WTC11 (cell line): Measurements from ENCODE around the gene B4GALT3. TPM values are rescaled to one million over a fixed set of nuclear protein-coding genes. Genes with fewer than 3 reads are reported as not detected.

Experiments
- ATAC-seq: fragments of 200-7000 bp; cut with Tn5 transposase; 2 replicates; pipeline ENCODE4 v1.10.0; 2021; ENCODE audit warnings: mild to moderate bottlenecking, moderate library complexity
- CTCF ChIA-PET: fragments of 300-600 bp; sonication (Branson Sonifier 250); formaldehyde crosslinking; loops from one replicate; lab custom pipeline; 2021; ENCODE audit warnings: antibody characterized with exemption; lab: Charles Lee
- POLR2A ChIA-PET: fragments of 350-600 bp; sonication (Branson Sonifier 250); formaldehyde crosslinking; loops from one replicate; lab custom pipeline; 2021; ENCODE audit warnings: antibody characterized with exemption; lab: Charles Lee
- DNase-seq: peaks from one replicate; pipeline ENCODE4 v3.0.0; 2021; ENCODE audit warnings: low spot score
- H3K27ac Mint-ChIP-seq: 2 replicates; pipeline ENCODE4 v1.8.0; 2021; ENCODE audit warnings: mixed read lengths
- H3K27me3 Mint-ChIP-seq: 2 replicates; pipeline ENCODE4 v1.8.0; 2021; ENCODE audit warnings: low read depth, mild to moderate bottlenecking, moderate library complexity, mixed read lengths
- H3K36me3 Mint-ChIP-seq: 2 replicates; pipeline ENCODE4 v1.8.0; 2021; ENCODE audit warnings: mixed read lengths
- H3K4me1 Mint-ChIP-seq: 2 replicates; pipeline ENCODE4 v1.8.0; 2022; ENCODE audit warnings: mixed read lengths
- H3K4me3 Mint-ChIP-seq: 2 replicates; pipeline ENCODE4 v1.8.0; 2021; ENCODE audit warnings: mild to moderate bottlenecking, moderate library complexity, mixed read lengths
- H3K9me3 Mint-ChIP-seq: 2 replicates; pipeline ENCODE4 v1.8.0; 2021; ENCODE audit warnings: mixed read lengths
- CBFB ChIP-seq: sonication (generic); formaldehyde crosslinking; IDR thresholded peaks from 2 replicates; pipeline ENCODE4 v1.8.1; 2022; ENCODE audit warnings: mild to moderate bottlenecking, low read depth, missing genetic modification reagents
- CREM ChIP-seq: sonication (generic); formaldehyde crosslinking; IDR thresholded peaks from 2 replicates; pipeline ENCODE4 v1.8.1; 2022; ENCODE audit warnings: mild to moderate bottlenecking, missing genetic modification reagents, moderate library complexity
- E2F5 ChIP-seq: sonication (generic); formaldehyde crosslinking; IDR thresholded peaks from 2 replicates; pipeline ENCODE4 v1.8.1; 2022; ENCODE audit warnings: mild to moderate bottlenecking, moderate library complexity, missing genetic modification reagents
- ESRRA ChIP-seq: sonication (generic); formaldehyde crosslinking; IDR thresholded peaks from 2 replicates; pipeline ENCODE4 v1.8.1; 2022; ENCODE audit warnings: mild to moderate bottlenecking, missing genetic modification reagents, borderline replicate concordance
- ETV6 ChIP-seq: sonication (generic); formaldehyde crosslinking; IDR thresholded peaks from 2 replicates; pipeline ENCODE4 v1.8.1; 2022; ENCODE audit warnings: mild to moderate bottlenecking, missing genetic modification reagents
- HMGA2 ChIP-seq: fragments of 250-450 bp; sonication (Bioruptor Pico); IDR thresholded peaks from 2 replicates; pipeline ENCODE4 v1.4.0; 2021; ENCODE audit warnings: mild to moderate bottlenecking, moderate library complexity
- JAZF1 ChIP-seq: fragments of 250-450 bp; sonication (Bioruptor Pico); IDR thresholded peaks from 2 replicates; pipeline ENCODE4 v1.9.0; 2021; ENCODE audit warnings: moderate library complexity, mild to moderate bottlenecking, inconsistent platforms
- NFATC4 ChIP-seq: fragments of 250-450 bp; sonication (Bioruptor Pico); IDR thresholded peaks from 2 replicates; pipeline ENCODE4 v1.9.0; 2021; ENCODE audit warnings: mild to moderate bottlenecking
- SMAD4 ChIP-seq: sonication (generic); formaldehyde crosslinking; IDR thresholded peaks from 2 replicates; pipeline ENCODE4 v1.8.0; 2022; ENCODE audit warnings: mild to moderate bottlenecking, missing genetic modification reagents
- SP1 ChIP-seq: sonication (generic); formaldehyde crosslinking; conservative IDR thresholded peaks from 2 replicates; pipeline ENCODE4 v1.8.1; 2022; ENCODE audit warnings: missing genetic modification reagents
- ZBTB21 ChIP-seq: sonication (generic); formaldehyde crosslinking; IDR thresholded peaks from 2 replicates; pipeline ENCODE4 v1.8.1; 2023; ENCODE audit warnings: mild to moderate bottlenecking, missing genetic modification reagents, borderline replicate concordance
- ZNF138 ChIP-seq: sonication (generic); formaldehyde crosslinking; conservative IDR thresholded peaks from 2 replicates; pipeline ENCODE4 v1.8.1; 2022; ENCODE audit warnings: mild to moderate bottlenecking, moderate library complexity, missing genetic modification reagents
- ZNF423 ChIP-seq: fragments of 250-450 bp; sonication (Bioruptor Pico); IDR thresholded peaks from 2 replicates; pipeline ENCODE4 v2.1.2; 2022; ENCODE audit warnings: mild to moderate bottlenecking, moderate library complexity
- ZNF425 ChIP-seq: fragments of 250-450 bp; sonication (Bioruptor Pico); conservative IDR thresholded peaks from 2 replicates; pipeline ENCODE4 v1.9.0; 2021; ENCODE audit warnings: mild to moderate bottlenecking
- ZNF671 ChIP-seq: fragments of 250-450 bp; sonication (Bioruptor Pico); IDR thresholded peaks from 2 replicates; pipeline ENCODE4 v1.8.0; 2021; ENCODE audit warnings: mild to moderate bottlenecking
- total RNA-seq: library from RNA; stranded (reverse); gene quantifications from 3 replicates; pipeline ENCODE4 v1.2.3, GENCODE V29; 2021
- TF ChIP-seq, protein P1 (sequence below): fragments of 250-450 bp; sonication (Bioruptor Pico); IDR thresholded peaks from 2 replicates; pipeline ENCODE4 v1.8.0; 2021; ENCODE audit warnings: mild to moderate bottlenecking
- TF ChIP-seq, protein P2 (sequence below): fragments of 250-450 bp; sonication (Bioruptor Pico); IDR thresholded peaks from 2 replicates; pipeline ENCODE4 v1.9.0; 2021; ENCODE audit warnings: mild to moderate bottlenecking, borderline replicate concordance
- TF ChIP-seq, protein P3 (sequence below): sonication (generic); formaldehyde crosslinking; IDR thresholded peaks from 2 replicates; pipeline ENCODE4 v1.8.1; 2023; ENCODE audit warnings: mild to moderate bottlenecking, moderate library complexity, missing genetic modification reagents

The B4GALT3 gene
- total RNA-seq, 1 experiment from 2014 or later: 40.1 TPM

DNA sequence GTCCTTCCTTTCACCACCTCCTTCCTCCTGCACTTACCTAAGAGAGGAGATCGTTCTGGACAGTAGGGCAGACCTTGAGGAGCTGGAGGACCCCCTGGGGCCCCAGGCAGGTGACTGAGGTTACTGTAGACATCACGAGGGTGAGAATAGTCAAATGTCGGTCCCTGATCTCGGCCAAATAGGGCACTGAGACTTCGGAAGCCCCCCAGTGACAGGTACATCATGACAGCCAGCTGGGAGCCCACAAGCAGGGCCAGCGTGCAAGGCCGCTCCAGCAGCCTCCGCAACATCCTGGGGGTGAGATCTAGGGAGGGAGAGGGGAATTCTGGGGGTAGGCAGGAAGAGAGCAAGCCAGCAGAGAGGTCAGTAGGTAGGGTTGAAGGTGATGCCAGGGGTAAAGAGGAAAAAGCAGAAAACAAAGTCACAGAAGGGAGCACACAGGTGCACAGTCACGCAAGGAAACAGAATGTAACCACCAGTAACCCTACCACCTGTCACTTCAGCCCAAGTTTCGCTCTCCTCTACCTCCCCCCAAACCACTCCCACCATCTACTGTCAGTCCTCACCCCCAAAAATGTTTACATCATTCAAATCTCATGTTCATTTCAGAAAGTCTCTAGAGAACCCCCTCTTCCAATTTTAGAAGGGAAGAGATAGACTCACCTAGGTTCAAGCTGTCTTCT is 1.4 kb downstream of the B4GALT3 start:
- Mint-ChIP-seq H3K27me3 (no peaks in the 10 kb centered on the region), H3K9me3 (no peaks in the 10 kb centered on the region), H3K4me1 (peaks cover 20% of the 10 kb centered on the region), H3K27ac (peak overlapping the region; percentile 60; the same call in 1 of the 2 replicates), H3K4me3 (peak overlapping the region; percentile 97), H3K36me3 (peaks cover 39% of the 10 kb centered on the region)
- no peak for DNase-seq
- TF ChIP-seq CBFB (CRISPR knock-in tag) (no peak), E2F5 (CRISPR knock-in tag) (no peak), ZBTB21 (no peak), ZNF671 (no peak), ETV6 (CRISPR knock-in tag) (no peak)
- ChIA-PET POLR2A (interaction anchor here (1.1 to 1.5 kb wide), 2 partner anchors 44 to 130 kb away, joined by 3 to 5 read pairs; partner anchors contain the start of gene DEDD), CTCF (interaction anchor here (1.1 to 2.5 kb wide), 5 partner anchors 8 to 104 kb away, joined by 3 to 41 read pairs (median 7); partner anchors contain the start of genes PPOX and TOMM40L)
- no peak for ATAC-seq

- Mint-ChIP-seq H3K4me3 (no peak overlapping the region), H3K27ac (no peak overlapping the region), H3K9me3 (no peaks in the 10 kb centered on the region), H3K27me3 (no peaks in the 10 kb centered on the region)
- no peak for ATAC-seq
- CTCF ChIA-PET: no interaction called here
- TF ChIP-seq JAZF1 (CRISPR knock-in tag) (no peak), CREM (no peak), ZNF423 (CRISPR knock-in tag) (no peak), ZNF138 (CRISPR knock-in tag) (no peak), SP1 (CRISPR knock-in tag) (no peak), HMGA2 (no peak), NFATC4 (CRISPR knock-in tag) (no peak), SMAD4 (no peak), ZNF425 (no peak), ESRRA (no peak)
- TF ChIP-seq, protein P1, sequence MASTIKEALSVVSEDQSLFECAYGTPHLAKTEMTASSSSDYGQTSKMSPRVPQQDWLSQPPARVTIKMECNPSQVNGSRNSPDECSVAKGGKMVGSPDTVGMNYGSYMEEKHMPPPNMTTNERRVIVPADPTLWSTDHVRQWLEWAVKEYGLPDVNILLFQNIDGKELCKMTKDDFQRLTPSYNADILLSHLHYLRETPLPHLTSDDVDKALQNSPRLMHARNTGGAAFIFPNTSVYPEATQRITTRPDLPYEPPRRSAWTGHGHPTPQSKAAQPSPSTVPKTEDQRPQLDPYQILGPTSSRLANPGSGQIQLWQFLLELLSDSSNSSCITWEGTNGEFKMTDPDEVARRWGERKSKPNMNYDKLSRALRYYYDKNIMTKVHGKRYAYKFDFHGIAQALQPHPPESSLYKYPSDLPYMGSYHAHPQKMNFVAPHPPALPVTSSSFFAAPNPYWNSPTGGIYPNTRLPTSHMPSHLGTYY: no peak
- TF ChIP-seq, protein P2, sequence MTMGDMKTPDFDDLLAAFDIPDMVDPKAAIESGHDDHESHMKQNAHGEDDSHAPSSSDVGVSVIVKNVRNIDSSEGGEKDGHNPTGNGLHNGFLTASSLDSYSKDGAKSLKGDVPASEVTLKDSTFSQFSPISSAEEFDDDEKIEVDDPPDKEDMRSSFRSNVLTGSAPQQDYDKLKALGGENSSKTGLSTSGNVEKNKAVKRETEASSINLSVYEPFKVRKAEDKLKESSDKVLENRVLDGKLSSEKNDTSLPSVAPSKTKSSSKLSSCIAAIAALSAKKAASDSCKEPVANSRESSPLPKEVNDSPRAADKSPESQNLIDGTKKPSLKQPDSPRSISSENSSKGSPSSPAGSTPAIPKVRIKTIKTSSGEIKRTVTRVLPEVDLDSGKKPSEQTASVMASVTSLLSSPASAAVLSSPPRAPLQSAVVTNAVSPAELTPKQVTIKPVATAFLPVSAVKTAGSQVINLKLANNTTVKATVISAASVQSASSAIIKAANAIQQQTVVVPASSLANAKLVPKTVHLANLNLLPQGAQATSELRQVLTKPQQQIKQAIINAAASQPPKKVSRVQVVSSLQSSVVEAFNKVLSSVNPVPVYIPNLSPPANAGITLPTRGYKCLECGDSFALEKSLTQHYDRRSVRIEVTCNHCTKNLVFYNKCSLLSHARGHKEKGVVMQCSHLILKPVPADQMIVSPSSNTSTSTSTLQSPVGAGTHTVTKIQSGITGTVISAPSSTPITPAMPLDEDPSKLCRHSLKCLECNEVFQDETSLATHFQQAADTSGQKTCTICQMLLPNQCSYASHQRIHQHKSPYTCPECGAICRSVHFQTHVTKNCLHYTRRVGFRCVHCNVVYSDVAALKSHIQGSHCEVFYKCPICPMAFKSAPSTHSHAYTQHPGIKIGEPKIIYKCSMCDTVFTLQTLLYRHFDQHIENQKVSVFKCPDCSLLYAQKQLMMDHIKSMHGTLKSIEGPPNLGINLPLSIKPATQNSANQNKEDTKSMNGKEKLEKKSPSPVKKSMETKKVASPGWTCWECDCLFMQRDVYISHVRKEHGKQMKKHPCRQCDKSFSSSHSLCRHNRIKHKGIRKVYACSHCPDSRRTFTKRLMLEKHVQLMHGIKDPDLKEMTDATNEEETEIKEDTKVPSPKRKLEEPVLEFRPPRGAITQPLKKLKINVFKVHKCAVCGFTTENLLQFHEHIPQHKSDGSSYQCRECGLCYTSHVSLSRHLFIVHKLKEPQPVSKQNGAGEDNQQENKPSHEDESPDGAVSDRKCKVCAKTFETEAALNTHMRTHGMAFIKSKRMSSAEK (CRISPR knock-in tag): no peak
- TF ChIP-seq, protein P3, sequence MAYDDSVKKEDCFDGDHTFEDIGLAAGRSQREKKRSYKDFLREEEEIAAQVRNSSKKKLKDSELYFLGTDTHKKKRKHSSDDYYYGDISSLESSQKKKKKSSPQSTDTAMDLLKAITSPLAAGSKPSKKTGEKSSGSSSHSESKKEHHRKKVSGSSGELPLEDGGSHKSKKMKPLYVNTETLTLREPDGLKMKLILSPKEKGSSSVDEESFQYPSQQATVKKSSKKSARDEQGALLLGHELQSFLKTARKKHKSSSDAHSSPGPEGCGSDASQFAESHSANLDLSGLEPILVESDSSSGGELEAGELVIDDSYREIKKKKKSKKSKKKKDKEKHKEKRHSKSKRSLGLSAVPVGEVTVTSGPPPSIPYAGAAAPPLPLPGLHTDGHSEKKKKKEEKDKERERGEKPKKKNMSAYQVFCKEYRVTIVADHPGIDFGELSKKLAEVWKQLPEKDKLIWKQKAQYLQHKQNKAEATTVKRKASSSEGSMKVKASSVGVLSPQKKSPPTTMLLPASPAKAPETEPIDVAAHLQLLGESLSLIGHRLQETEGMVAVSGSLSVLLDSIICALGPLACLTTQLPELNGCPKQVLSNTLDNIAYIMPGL (CRISPR knock-in tag): no peak
- TF ChIP-seq, all 79 proteins: peak for 0
- peaks cover 20% of the 10 kb centered on the region for H3K4me1 Mint-ChIP-seq
- POLR2A ChIA-PET: no interaction called here
- peaks cover 42% of the 10 kb centered on the region for H3K36me3 Mint-ChIP-seq
- DNase-seq: no peak
Measured at GRCh38 chr1:161174911-161175310, 2.4 kb downstream of the B4GALT3 start.
